B cell (primary cell): ENCODE data around the gene LGI4. TPM values are rescaled to one million over a fixed set of nuclear protein-coding genes. Genes with fewer than 3 reads are reported as not detected.

ENCODE experiments used
- ATAC-seq: fragments of 200-7000 bp; cut with Tn5 transposase; one replicate; pipeline ENCODE4 v1.10.0; 2021; ENCODE audit warnings: low read depth, mild to moderate bottlenecking, moderate number of reproducible peaks, moderate library complexity
- CTCF ChIA-PET: fragments of 350-600 bp; sonication (Branson Sonifier 250); formaldehyde crosslinking; loops from one replicate; lab custom pipeline; 2021; ENCODE audit warnings: antibody characterized with exemption, inconsistent platforms; lab: Charles Lee
- POLR2A ChIA-PET: fragments of 350-600 bp; sonication (Branson Sonifier 250); formaldehyde crosslinking; loops from one replicate; lab custom pipeline; 2021; ENCODE audit warnings: antibody characterized with exemption; lab: Charles Lee
- DNase-seq: peaks from one replicate; pipeline ENCODE4 v3.0.0; 2013
- H2AFZ ChIP-seq: 2 replicates; pipeline ENCODE4 v1.6.1; 2012; ENCODE audit warnings: mild to moderate bottlenecking, low read depth, low read length; ENCODE audit not compliant: insufficient read depth, poor library complexity, severe bottlenecking
- H3K27ac ChIP-seq, 2 donors: 1 replicate in 1 of 2; 2 replicates in 1 of 2; pipeline ENCODE4 v1.5.1; 2012 to 2013; ENCODE audit warnings: low read length in 2 of 2, mild to moderate bottlenecking in 2 of 2, moderate library complexity in 1 of 2
- H3K27me3 ChIP-seq, 4 experiments: fragments of 200-600 bp in 1 of 4; sonication (generic) in 1 of 4; replicated peaks in 1 of 4; 1 replicate in 2 of 4; 2 replicates in 2 of 4; pipeline versions ENCODE4 v1.6.1 to v1.7.0; 2013 to 2016; ENCODE audit warnings: low read length in 3 of 4, mild to moderate bottlenecking in 2 of 4, mixed read lengths in 1 of 4, moderate library complexity in 1 of 4; ENCODE audit not compliant: insufficient read depth in 4 of 4, control insufficient read depth in 3 of 4; ENCODE audit errors: control extremely low read depth in 1 of 4
- H3K36me3 ChIP-seq, 2 experiments: replicated peaks in 1 of 2; 1 replicate in 1 of 2; 2 replicates in 1 of 2; pipeline versions ENCODE4 v1.6.1 to v1.7.1; 2013; ENCODE audit warnings: low read length in 1 of 2; ENCODE audit not compliant: insufficient read depth in 2 of 2, control insufficient read depth in 1 of 2; ENCODE audit errors: control extremely low read depth in 1 of 2, extremely low read depth in 1 of 2
- H3K4me1 ChIP-seq, 2 donors: fragments of 200-600 bp in 1 of 2; sonication (generic) in 1 of 2; 1 replicate in 1 of 2; 2 replicates in 1 of 2; pipeline versions ENCODE4 v1.5.1 to v1.6.1; 2013 to 2017; ENCODE audit warnings: low read length in 2 of 2; ENCODE audit not compliant: control insufficient read depth in 2 of 2, insufficient read depth in 2 of 2
- H3K4me2 ChIP-seq: replicated peaks from 2 replicates; pipeline ENCODE3; 2012; ENCODE audit warnings: mild to moderate bottlenecking, low read depth, low read length; ENCODE audit not compliant: poor library complexity, severe bottlenecking
- H3K4me3 ChIP-seq, 5 experiments: fragments of 200-600 bp in 1 of 5; sonication (generic) in 1 of 5; 1 replicate in 3 of 5; 2 replicates in 2 of 5; pipeline versions ENCODE4 v1.5.1 to v1.7.0; 2011 to 2016; ENCODE audit warnings: low read length in 4 of 5, mild to moderate bottlenecking in 4 of 5, low read depth in 2 of 5, control low read depth in 1 of 5, moderate library complexity in 1 of 5; ENCODE audit not compliant: insufficient read depth in 1 of 5; ENCODE audit errors: control extremely low read depth in 1 of 5, extremely low read depth in 1 of 5
- H3K79me2 ChIP-seq: fragments of 200-600 bp; sonication (generic); one replicate; pipeline ENCODE4 v1.6.0; 2016; ENCODE audit warnings: low read length; ENCODE audit not compliant: control insufficient read depth, insufficient read depth
- H3K9ac ChIP-seq: fragments of 200-600 bp; sonication (generic); 2 replicates; pipeline ENCODE4 v1.6.1; 2017; ENCODE audit warnings: mild to moderate bottlenecking, low read length, moderate library complexity
- H3K9me3 ChIP-seq, 3 donors: one replicate each; pipeline versions ENCODE4 v1.6.1 to v1.7.1; 2013; ENCODE audit warnings: low read length in 2 of 3; ENCODE audit not compliant: control insufficient read depth in 2 of 3, insufficient read depth in 1 of 3; ENCODE audit errors: control extremely low read depth in 1 of 3
- H4K20me1 ChIP-seq: 2 replicates; pipeline ENCODE4 v1.6.0; 2012; ENCODE audit warnings: mild to moderate bottlenecking, low read length; ENCODE audit not compliant: insufficient read depth, control insufficient read depth, poor library complexity, severe bottlenecking
- H3K27ac Mint-ChIP-seq: one replicate; pipeline ENCODE4 v1.8.0; 2021; ENCODE audit warnings: mixed read lengths
- H3K27me3 Mint-ChIP-seq: one replicate; pipeline ENCODE4 v1.8.0; 2021; ENCODE audit warnings: mixed read lengths
- H3K4me1 Mint-ChIP-seq: one replicate; pipeline ENCODE4 v1.8.0; 2021; ENCODE audit warnings: mixed read lengths
- H3K4me3 Mint-ChIP-seq: one replicate; pipeline ENCODE4 v1.8.0; 2021; ENCODE audit warnings: mixed read lengths
- H3K9me3 Mint-ChIP-seq: one replicate; pipeline ENCODE4 v1.8.0; 2022; ENCODE audit warnings: mixed read lengths; ENCODE audit not compliant: insufficient read depth
- CTCF ChIP-seq: fragments of 200-600 bp; IDR thresholded peaks from one replicate; pipeline ENCODE4 v1.8.0; 2022; ENCODE audit warnings: antibody characterized with exemption, mild to moderate bottlenecking
- EZH2 ChIP-seq: IDR thresholded peaks from 2 replicates; pipeline ENCODE4 v1.6.1; 2012; ENCODE audit warnings: borderline replicate concordance, low read depth, mild to moderate bottlenecking, moderate library complexity, low read length; ENCODE audit not compliant: insufficient read depth, poor library complexity, severe bottlenecking
- WGBS: methylation state at CpG from one replicate; pipeline ENCODE4 v1.1.5; 2013; ENCODE audit warnings: missing lambda C conversion rate; ENCODE audit not compliant: insufficient coverage; 5-methylcytosine and 5-hydroxymethylcytosine counted together
- intact Hi-C: fragments of 100-400 bp; cut with micrococcal nuclease; formaldehyde crosslinking; loops from one replicate; pipeline ENCODE4 v1.10.0; 2022
- polyA plus RNA-seq: library from polyadenylated mRNA; depleted of rRNA; stranded (reverse); fragments of >200 nt; gene quantifications from 2 replicates; pipeline ENCODE4 v1.2.3, GENCODE V29; 2012
- total RNA-seq, 2 donors: library from RNA; stranded (reverse); fragments of 120-200 nt in 1 of 2; gene quantifications; 1 replicate in 1 of 2; 2 replicates in 1 of 2; pipeline versions ENCODE4 v1.2.3 to v1.2.4, GENCODE V29; 2013 to 2022

Gene LGI4
- total and polyA plus RNA-seq, 2 donors (not counting 1 experiment from before 2014, with no cell fraction given), result 0.40 to 0.59 TPM

- H3K4me3 ChIP-seq, result peak overlapping the region in 4 of 5 experiments; percentile 37 to 58 (median 44)
- peak overlapping the region; percentile 65 for H3K9ac ChIP-seq
These were observed 7.9 kb upstream of the LGI4 start for GRCh38 chr19:35142606-35143230.

More at GRCh38 chr19:35142606-35143230, 7.9 kb upstream of the LGI4 start:
- Mint-ChIP-seq H3K4me3 (peak overlapping the region; percentile 92), H3K27ac (peak overlapping the region; percentile 74), H3K27me3 (peaks cover 9% of the 10 kb centered on the region), H3K9me3 (no peaks in the 10 kb centered on the region), H3K4me1 (peaks cover 37% of the 10 kb centered on the region)
- H3K79me2 ChIP-seq, result no peaks in the 10 kb centered on the region
- WGBS, result 0% methylated on average over 15 of the region's 46 CpGs
- intact Hi-C loops, result loop anchor here (1.0 to 10.0 kb wide), 3 partner anchors 11 to 352 kb away; partner anchors contain the start of genes CD22 and KRTDAP
- ATAC-seq (peak; percentile 31), DNase-seq (peak; percentile 75)
- H3K4me2 ChIP-seq, result peak overlapping the region; percentile 96
- H3K27ac ChIP-seq, result no peak overlapping the region
- H3K4me1 ChIP-seq, result peaks cover 25 to 39% of the 10 kb centered on the region in 2 donors
- H3K27me3 ChIP-seq, result peaks cover 0 to 13% (median 3%) of the 10 kb centered on the region in 4 experiments
- no peaks in the 10 kb centered on the region for H3K36me3 ChIP-seq
- ChIA-PET POLR2A (interaction anchor here (0.6 to 2.0 kb wide), 10 partner anchors 9 to 128 kb away, joined by 3 to 9 read pairs (median 3); no protein-coding TSS in a partner anchor), CTCF (interaction anchor here (0.6 to 7.0 kb wide), 21 partner anchors 10 to 211 kb away, joined by 3 to 77 read pairs (median 5); partner anchors contain the start of genes FXYD5 and USF2)
- H2AFZ ChIP-seq, result peak overlapping the region; percentile 58
- TF ChIP-seq CTCF, result peak; percentile 79
- TF ChIP-seq EZH2, result no peak
- H4K20me1 ChIP-seq, result no peaks in the 10 kb centered on the region
- H3K9me3 ChIP-seq, result no peaks in the 10 kb centered on the region
